ENCODE measurements around the gene SDE2. TPM values are rescaled to one million over a fixed set of nuclear protein-coding genes. Genes with fewer than 3 reads are reported as not detected.
"Not testable (repeated sequence)": the region's sequence is repeated elsewhere in the genome, so short reads cannot be mapped to it uniquely, and the experiment has no call there.

Gene SDE2
- total RNA-seq, 2 experiments from 2014 or later = 17.2 to 18.5 TPM

- POLR2A ChIA-PET = interaction anchor here (10.1 kb wide), 1 partner anchor 61 kb away, joined by 287 read pairs; the partner anchor contains the start of gene H3-3A
- ATAC-seq (ENCODE audit: low read depth) = no peak
- H3K4me1 Mint-ChIP-seq = peaks cover 45% of the 10 kb centered on the region
Measured at GRCh38 chr1:226002667-226003501, 3.7 kb upstream of the SDE2 start.

GRCh38 chr1:226001963-226002666 lies 3.0 kb upstream of the SDE2 start:
- peaks cover 48% of the 10 kb centered on the region for H3K4me1 Mint-ChIP-seq
- peak overlapping the region; percentile 44 for H3K4me3 Mint-ChIP-seq
- POLR2A ChIA-PET = interaction anchor here (0.6 to 10.1 kb wide), 4 partner anchors 13 to 534 kb away, joined by 3 to 287 read pairs (median 4); partner anchors contain the start of gene H3-3A

More at GRCh38 chr1:226002667-226003501, 3.7 kb upstream of the SDE2 start:
- peak overlapping the region; percentile 80 for H3K27ac Mint-ChIP-seq
- H3K4me3 Mint-ChIP-seq = peak overlapping the region; percentile 44
- peaks cover 3% of the 10 kb centered on the region for H3K36me3 Mint-ChIP-seq
- H3K9me3 Mint-ChIP-seq = no peaks in the 10 kb centered on the region
- DNase-seq = no peak
- H3K27me3 Mint-ChIP-seq = no peaks in the 10 kb centered on the region

DNA sequence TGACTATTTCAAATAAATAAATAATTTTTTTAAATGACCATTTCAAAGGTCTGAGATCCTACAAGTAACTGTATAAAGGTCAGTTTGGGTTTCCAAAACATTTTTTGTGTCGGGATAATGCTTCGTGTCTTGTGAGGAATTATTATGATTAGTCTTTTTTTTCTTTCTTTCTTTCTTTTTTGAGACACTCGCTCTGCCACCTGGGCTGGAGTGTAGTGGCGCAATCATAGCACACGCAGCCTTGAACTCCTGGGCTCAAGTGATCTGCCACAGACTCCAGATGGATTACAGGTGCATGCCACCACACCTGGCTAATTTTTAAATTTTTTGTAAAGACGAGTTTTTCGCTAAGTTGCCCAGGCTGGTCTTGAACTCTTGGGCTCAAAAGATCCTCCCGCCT lies 1.9 kb upstream of the SDE2 start:
- Mint-ChIP-seq H3K27me3 (no peaks in the 10 kb centered on the region), H3K27ac (peak overlapping the region; percentile 100), H3K36me3 (peaks cover 3% of the 10 kb centered on the region), H3K4me3 (peak overlapping the region; percentile 100), H3K4me1 (peaks cover 56% of the 10 kb centered on the region), H3K9me3 (no peaks in the 10 kb centered on the region)
- ATAC-seq (ENCODE audit: low read depth) = no peak
- DNase-seq = no peak
- POLR2A ChIA-PET = interaction anchor here (1.5 to 10.1 kb wide), 3 partner anchors 63 to 533 kb away, joined by 3 to 287 read pairs (median 29); partner anchors contain the start of genes H3-3A and SRP9

More at GRCh38 chr1:226001963-226002666, 3.0 kb upstream of the SDE2 start:
- peak; percentile 18 for ATAC-seq (ENCODE audit: low read depth)
- peak; percentile 43 for DNase-seq
- H3K36me3 Mint-ChIP-seq = peaks cover 3% of the 10 kb centered on the region
- no peaks in the 10 kb centered on the region for H3K9me3 Mint-ChIP-seq
- peak overlapping the region; percentile 80 for H3K27ac Mint-ChIP-seq
- no peaks in the 10 kb centered on the region for H3K27me3 Mint-ChIP-seq

GRCh38 chr1:226000493-226001081 lies 1.4 kb upstream of the SDE2 start:
- Mint-ChIP-seq H3K4me1 (peaks cover 60% of the 10 kb centered on the region), H3K4me3 (peak overlapping the region; percentile 100), H3K27ac (peak overlapping the region; percentile 100)
- not testable (repeated sequence) for H3K36me3 Mint-ChIP-seq; ATAC-seq (ENCODE audit: low read depth); H3K9me3 Mint-ChIP-seq; H3K27me3 Mint-ChIP-seq; DNase-seq
- POLR2A ChIA-PET = interaction anchor here (0.8 to 10.1 kb wide), 14 partner anchors 10 to 533 kb away, joined by 3 to 287 read pairs (median 8); partner anchors contain the start of genes H3-3A, LIN9, PARP1 and SRP9

DNA sequence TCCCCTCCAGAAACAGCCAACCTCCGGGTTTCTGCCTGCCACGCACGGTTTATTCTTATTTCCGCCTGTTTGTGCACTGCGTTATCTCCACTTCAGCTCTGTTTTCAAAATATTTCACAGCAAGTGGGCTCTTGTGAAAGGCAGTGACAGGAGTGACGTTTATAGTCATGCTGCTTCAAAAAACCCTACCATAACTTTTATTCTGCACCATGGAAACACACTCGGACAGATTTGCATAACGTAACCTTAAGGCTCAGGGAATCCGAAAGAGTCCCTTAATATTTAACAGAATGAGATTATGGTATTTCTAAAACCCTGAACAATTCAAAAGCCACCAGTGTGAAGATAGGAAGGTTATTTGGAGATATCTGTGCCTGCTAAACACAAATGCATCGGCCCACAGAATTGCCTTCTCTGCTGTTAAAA lies 782 bp upstream of the SDE2 start:
- no peaks in the 10 kb centered on the region for H3K9me3 Mint-ChIP-seq
- H3K27me3 Mint-ChIP-seq = no peaks in the 10 kb centered on the region
- H3K36me3 Mint-ChIP-seq = peaks cover 6% of the 10 kb centered on the region
- peaks cover 61% of the 10 kb centered on the region for H3K4me1 Mint-ChIP-seq
- peak overlapping the region; percentile 100 for H3K27ac Mint-ChIP-seq
- peak overlapping the region; percentile 100 for H3K4me3 Mint-ChIP-seq
- DNase-seq = no peak
- POLR2A ChIA-PET = interaction anchor here (0.8 to 10.1 kb wide), 33 partner anchors 9 to 575 kb away, joined by 3 to 287 read pairs (median 5); partner anchors contain the start of genes H3-3A, LBR, LIN9 and PARP1
- ATAC-seq (ENCODE audit: low read depth) = peak; percentile 40

GRCh38 chr1:225998560-225999226 lies 450 bp downstream of the SDE2 start:
- Mint-ChIP-seq H3K9me3 (no peaks in the 10 kb centered on the region), H3K4me1 (peaks cover 56% of the 10 kb centered on the region), H3K27me3 (no peaks in the 10 kb centered on the region), H3K36me3 (peaks cover 13% of the 10 kb centered on the region), H3K4me3 (peak overlapping the region; percentile 100), H3K27ac (peak overlapping the region; percentile 100)
- peak; percentile 4 for ATAC-seq (ENCODE audit: low read depth)
- POLR2A ChIA-PET = interaction anchor here (0.6 to 10.1 kb wide), 33 partner anchors 8 to 574 kb away, joined by 3 to 287 read pairs (median 5); partner anchors contain the start of genes H3-3A, LBR, LIN9 and PARP1
- no peak for DNase-seq

DNA sequence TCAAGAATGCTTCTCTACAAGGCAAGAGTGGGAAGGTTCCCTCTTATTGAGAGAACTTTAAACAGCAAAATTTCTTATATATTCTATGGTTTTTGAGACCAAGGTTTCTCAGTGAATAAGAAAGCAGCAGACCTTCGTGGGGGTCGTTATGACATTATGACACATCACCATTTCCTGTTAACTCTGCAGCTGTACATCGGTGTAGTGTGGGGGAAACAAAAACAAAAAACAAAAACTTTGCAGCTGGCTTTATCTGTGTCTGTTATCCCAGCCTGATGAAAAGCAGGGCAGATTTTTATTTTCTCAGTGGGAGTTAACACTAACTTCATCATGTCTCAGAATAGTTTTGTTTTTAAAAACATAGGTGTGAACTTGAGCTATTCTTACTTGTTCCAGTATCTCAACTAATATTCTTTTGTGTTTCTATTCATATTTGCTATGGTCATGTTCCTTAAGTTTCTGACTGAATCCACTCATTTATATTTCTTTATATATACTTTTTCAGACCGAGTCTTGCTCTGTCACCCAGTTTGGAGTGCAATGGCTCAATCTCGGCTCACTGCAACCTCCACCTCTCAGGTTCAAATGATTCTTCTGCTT lies 2.1 kb downstream of the SDE2 start:
- H3K4me3 Mint-ChIP-seq = peak overlapping the region; percentile 100
- no peak for ATAC-seq (ENCODE audit: low read depth)
- POLR2A ChIA-PET = interaction anchor here (0.8 to 10.1 kb wide), 5 partner anchors 10 to 529 kb away, joined by 4 to 287 read pairs (median 6); partner anchors contain the start of genes H3-3A and SRP9
- DNase-seq = no peak
- H3K4me1 Mint-ChIP-seq = peaks cover 45% of the 10 kb centered on the region
- peak overlapping the region; percentile 75 for H3K27ac Mint-ChIP-seq
- no peaks in the 10 kb centered on the region for H3K27me3 Mint-ChIP-seq
- peaks cover 17% of the 10 kb centered on the region for H3K36me3 Mint-ChIP-seq
- no peaks in the 10 kb centered on the region for H3K9me3 Mint-ChIP-seq

DNA sequence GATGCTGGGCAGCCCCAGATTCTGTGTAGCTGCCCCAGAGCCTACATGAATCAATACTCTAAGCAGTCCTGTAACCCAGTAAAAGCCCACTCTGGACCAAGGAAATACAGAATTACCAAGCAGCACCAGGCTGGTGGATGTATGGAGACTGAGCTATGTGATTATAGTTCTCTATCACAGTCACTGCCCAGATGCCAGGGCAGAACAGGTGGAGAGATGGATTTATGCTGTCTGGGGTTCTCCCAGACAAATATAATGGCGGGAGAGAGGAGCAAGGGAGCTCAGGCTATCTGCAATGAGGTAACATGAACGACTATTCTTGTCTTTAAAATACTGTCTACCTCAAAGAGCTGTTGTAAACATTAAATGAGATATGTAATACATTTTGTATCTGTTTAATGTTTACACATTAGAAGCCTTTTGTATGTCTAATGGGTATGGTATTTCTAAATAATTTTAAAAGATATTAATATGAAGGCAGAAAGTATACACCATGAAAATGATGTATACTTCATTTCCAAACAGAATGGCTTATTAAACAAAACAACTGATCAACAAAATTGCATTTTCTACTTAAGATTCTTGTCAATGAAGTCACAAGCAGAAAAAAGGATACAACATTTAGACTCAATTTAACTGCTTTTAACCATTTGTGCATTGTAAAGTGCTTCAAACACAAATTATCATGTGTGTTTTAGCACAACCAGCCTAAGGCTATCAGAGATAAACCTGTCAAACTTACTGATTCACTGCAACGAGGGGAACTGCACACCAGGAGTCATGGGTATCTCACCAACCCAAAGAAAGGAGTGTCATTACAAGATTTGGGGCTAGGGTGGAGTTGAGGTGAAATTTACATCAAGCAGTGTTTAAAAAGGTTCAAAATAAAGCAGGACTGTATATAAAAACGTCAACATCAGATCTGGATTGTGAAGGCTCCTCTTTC lies 3.0 kb downstream of the SDE2 start:
- Mint-ChIP-seq H3K27me3 (no peaks in the 10 kb centered on the region), H3K4me1 (peaks cover 42% of the 10 kb centered on the region), H3K4me3 (peak overlapping the region; percentile 65), H3K27ac (peak overlapping the region; percentile 75), H3K36me3 (peaks cover 25% of the 10 kb centered on the region), H3K9me3 (no peaks in the 10 kb centered on the region)
- ATAC-seq (ENCODE audit: low read depth) = no peak
- no peak for DNase-seq
- POLR2A ChIA-PET = interaction anchor here (0.8 to 10.1 kb wide), 5 partner anchors 9 to 528 kb away, joined by 4 to 287 read pairs (median 6); partner anchors contain the start of genes H3-3A and SRP9

GRCh38 chr1:225990705-225991464 lies 8.3 kb downstream of the SDE2 start:
- POLR2A ChIA-PET = interaction anchor here (1.4 to 2.0 kb wide), 2 partner anchors 9 to 72 kb away, joined by 6 to 15 read pairs; partner anchors contain the start of genes H3-3A and SDE2
- H3K27ac Mint-ChIP-seq = peak overlapping the region; percentile 81
- no peaks in the 10 kb centered on the region for H3K9me3 Mint-ChIP-seq
- peaks cover 29% of the 10 kb centered on the region for H3K4me1 Mint-ChIP-seq
- DNase-seq = no peak
- ATAC-seq (ENCODE audit: low read depth) = peak; percentile 44
- peak overlapping the region; percentile 22 for H3K4me3 Mint-ChIP-seq
- H3K27me3 Mint-ChIP-seq = no peaks in the 10 kb centered on the region
- H3K36me3 Mint-ChIP-seq = peaks cover 37% of the 10 kb centered on the region

- Mint-ChIP-seq H3K9me3 (no peaks in the 10 kb centered on the region), H3K4me1 (peaks cover 21% of the 10 kb centered on the region), H3K27ac (peak overlapping the region; percentile 21), H3K36me3 (peaks cover 39% of the 10 kb centered on the region), H3K4me3 (no peak overlapping the region), H3K27me3 (no peaks in the 10 kb centered on the region)
- no peak for DNase-seq
- POLR2A ChIA-PET = interaction anchor here (0.6 to 2.2 kb wide), 8 partner anchors 10 to 521 kb away, joined by 3 to 15 read pairs (median 3); partner anchors contain the start of genes SDE2 and SRP9
- ATAC-seq (ENCODE audit: low read depth) = peak; percentile 54
Measured at GRCh38 chr1:225987491-225988316, 11.4 kb downstream of the SDE2 start.

Data from activated naive CD8-positive, alpha-beta T cell treated with anti-CD3 and anti-CD28 coated beads, Interleukin-2, amount 10 ng/mL, durations not matched to agents 7 days and 5 days (primary cell).